Liver (tissue), 9 donors: ENCODE results near the gene ZNF597. TPM values are rescaled to one million over a fixed set of nuclear protein-coding genes. Genes with fewer than 3 reads are reported as not detected.

Source experiments
- DNase-seq: peaks from one replicate; pipeline ENCODE4 v3.0.0-alpha.2; 2017; ENCODE audit warnings: low spot score
- H3K27ac ChIP-seq, 2 donors: one replicate each; pipeline ENCODE4 v1.7.0; 2013; ENCODE audit warnings: inconsistent platforms in 2 of 2, low read length in 2 of 2, control low read depth in 1 of 2, low read depth in 1 of 2, mild to moderate bottlenecking in 1 of 2
- H3K27me3 ChIP-seq, 4 donors: one replicate each; pipeline versions ENCODE4 v1.6.1 to v1.7.0; 2013; ENCODE audit warnings: low read length in 3 of 4, inconsistent platforms in 1 of 4, mild to moderate bottlenecking in 1 of 4, moderate library complexity in 1 of 4; ENCODE audit not compliant: control insufficient read depth in 4 of 4, insufficient read depth in 4 of 4
- H3K36me3 ChIP-seq, 4 donors: one replicate each; pipeline versions ENCODE4 v1.6.1 to v1.7.0; 2013; ENCODE audit warnings: low read length in 3 of 4, mild to moderate bottlenecking in 3 of 4, low read depth in 1 of 4, moderate library complexity in 1 of 4; ENCODE audit not compliant: control insufficient read depth in 4 of 4, insufficient read depth in 3 of 4
- H3K4me1 ChIP-seq, 4 donors: one replicate each; pipeline versions ENCODE4 v1.6.1 to v1.7.0; 2013; ENCODE audit warnings: low read length in 3 of 4, mild to moderate bottlenecking in 3 of 4, moderate library complexity in 1 of 4; ENCODE audit not compliant: control insufficient read depth in 4 of 4, insufficient read depth in 4 of 4
- H3K4me3 ChIP-seq, 3 donors: one replicate each; pipeline versions ENCODE4 v1.6.1 to v1.7.0; 2013; ENCODE audit warnings: low read length in 3 of 3, control low read depth in 1 of 3, low read depth in 1 of 3, mild to moderate bottlenecking in 1 of 3
- H3K9ac ChIP-seq, 2 donors: one replicate each; pipeline ENCODE4 v1.7.0; 2013; ENCODE audit warnings: low read length in 2 of 2, mild to moderate bottlenecking in 2 of 2, moderate library complexity in 2 of 2, control low read depth in 1 of 2, low read depth in 1 of 2
- H3K9me3 ChIP-seq, 4 donors: one replicate each; pipeline versions ENCODE4 v1.6.1 to v1.7.0; 2013; ENCODE audit warnings: low read length in 3 of 4; ENCODE audit not compliant: control insufficient read depth in 4 of 4
- CTCF ChIP-seq: fragments of 150-350 bp; IDR thresholded peaks from 2 replicates; pipeline ENCODE4 v1.5.1; 2017; ENCODE audit warnings: improper control_type of control experiment, low read depth, low read length; ENCODE audit not compliant: missing input control
- EGR1 ChIP-seq, 2 donors: IDR thresholded peaks; 2 replicates each; pipeline ENCODE4 v1.6.1; 2016 to 2018; ENCODE audit warnings: antibody characterized with exemption in 2 of 2, low read depth in 2 of 2
- JUND ChIP-seq, 2 donors: IDR thresholded peaks; 2 replicates each; pipeline ENCODE4 v1.6.1; 2016; ENCODE audit warnings: antibody characterized with exemption in 2 of 2
- NR2F2 ChIP-seq: IDR thresholded peaks from 2 replicates; pipeline ENCODE4 v1.6.1; 2016; ENCODE audit warnings: antibody characterized with exemption
- REST ChIP-seq: IDR thresholded peaks from 2 replicates; pipeline ENCODE4 v1.6.1; 2016; ENCODE audit warnings: antibody characterized with exemption, mild to moderate bottlenecking
- SP1 ChIP-seq: IDR thresholded peaks from 2 replicates; pipeline ENCODE4 v1.6.1; 2018; ENCODE audit warnings: antibody characterized with exemption, mild to moderate bottlenecking
- YY1 ChIP-seq: IDR thresholded peaks from 2 replicates; pipeline ENCODE4 v1.6.1; 2016; ENCODE audit warnings: antibody characterized with exemption, mild to moderate bottlenecking
- WGBS: extraction: QIAGEN DNeasy Blood & Tissue Kit; methylation state at CpG from one replicate; pipeline ENCODE4 v1.1.7; 2013; 5-methylcytosine and 5-hydroxymethylcytosine counted together
- polyA plus RNA-seq, 2 donors: library from polyadenylated mRNA; stranded (reverse) in 1 of 2; unstranded in 1 of 2; fragments of 200-250 nt in 1 of 2; fragments of >200 nt in 1 of 2; fragmentation: Nextera tagmentation in 1 of 2; extraction: Ambion mirVana in 1 of 2; gene quantifications; one replicate each; pipeline versions ENCODE4 v1.2.1 to v1.2.3, GENCODE V29; 2013 to 2015
- total RNA-seq, 2 donors: library from RNA; depleted of rRNA; stranded (reverse); fragments of >200 nt; gene quantifications; one replicate each; pipeline ENCODE4 v1.2.3, GENCODE V29; 2014
- donor health status: healthy.
- donor health status: healthy.
- donor health status: healthy.
- donor health status: healthy.
- donor health status: healthy.

Gene ZNF597
- total and polyA plus RNA-seq, 4 donors = 0.53 to 1.7 (median 0.85) TPM

DNA sequence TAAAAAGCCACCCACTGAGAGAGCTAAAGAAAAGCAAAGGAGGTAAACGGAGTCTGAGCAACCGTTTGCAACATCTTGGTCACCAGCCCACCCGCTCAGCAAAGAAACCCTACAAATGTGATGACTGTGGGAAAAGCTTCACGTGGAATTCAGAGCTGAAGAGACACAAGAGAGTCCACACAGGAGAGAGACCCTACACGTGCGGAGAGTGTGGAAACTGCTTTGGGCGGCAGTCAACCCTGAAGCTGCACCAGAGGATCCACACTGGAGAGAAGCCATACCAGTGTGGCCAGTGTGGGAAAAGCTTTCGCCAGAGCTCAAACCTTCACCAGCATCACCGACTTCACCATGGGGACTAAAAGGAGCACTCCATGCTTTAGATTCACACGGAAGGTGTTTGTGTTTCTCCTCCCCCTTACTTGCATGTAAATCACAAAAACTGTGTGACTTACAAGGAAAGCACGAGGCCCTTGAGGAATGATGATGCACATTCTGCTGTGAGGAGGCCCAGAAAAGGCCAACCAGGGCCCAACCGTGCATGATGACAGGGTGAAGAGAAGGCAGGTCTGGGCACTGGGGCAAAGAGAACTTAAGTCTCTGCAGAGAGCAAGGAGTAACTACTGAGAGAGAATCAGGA is 34.6 kb downstream of the ZNF597 start:
- Histone ChIP-seq H3K9ac (no peak overlapping the region), H3K36me3 (peaks cover 11 to 57% (median 54%) of the 10 kb centered on the region in 4 donors)
- WGBS = 97% methylated on average over 12 of the region's 12 CpGs

DNA sequence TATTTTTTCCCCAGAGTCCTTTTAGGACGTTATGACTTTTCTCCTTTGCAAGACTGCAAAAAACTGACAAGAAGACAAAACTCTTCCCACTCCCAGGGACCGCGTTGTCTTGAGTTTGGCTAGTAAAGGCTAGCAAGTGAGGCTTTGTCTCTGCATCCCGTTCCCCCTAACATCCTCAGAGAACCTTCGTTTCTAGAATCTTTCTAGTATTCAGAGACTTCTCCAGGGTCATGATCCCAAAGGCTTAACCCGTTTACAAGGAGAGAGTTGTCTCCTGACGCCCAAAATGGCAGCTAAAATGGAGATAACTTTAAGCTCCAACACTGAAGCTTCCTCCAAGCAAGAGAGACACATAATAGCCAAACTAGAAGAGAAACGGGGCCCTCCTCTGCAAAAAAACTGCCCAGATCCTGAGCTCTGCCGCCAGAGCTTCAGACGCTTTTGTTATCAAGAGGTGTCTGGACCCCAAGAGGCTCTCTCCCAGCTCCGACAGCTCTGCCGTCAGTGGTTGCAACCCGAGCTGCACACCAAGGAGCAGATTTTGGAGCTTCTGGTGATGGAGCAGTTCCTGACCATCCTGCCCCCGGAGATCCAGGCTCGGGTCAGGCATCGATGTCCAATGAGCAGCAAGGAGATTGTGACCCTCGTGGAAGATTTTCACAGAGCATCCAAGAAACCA is 41.4 kb downstream of the ZNF597 start:
- H3K9ac ChIP-seq = peak overlapping the region; percentile 84 to 88
- H3K4me1 ChIP-seq = peaks cover 2 to 13% (median 8%) of the 10 kb centered on the region in 4 donors
- H3K27ac ChIP-seq = peak overlapping the region; percentile 88 to 94
- peaks cover 11 to 45% (median 42%) of the 10 kb centered on the region in 4 donors for H3K36me3 ChIP-seq
- no peak for DNase-seq
- peaks cover 16 to 40% (median 36%) of the 10 kb centered on the region in 4 donors for H3K9me3 ChIP-seq
- no peak for TF ChIP-seq EGR1 (IDR thresholded peaks at IDR 0.05; ENCODE audit: low read depth in 2 of 2)
- TF ChIP-seq NR2F2 = no peak
- peak overlapping the region; percentile 79 to 95 (median 95) for H3K4me3 ChIP-seq
- WGBS = 47% methylated on average over 17 of the region's 17 CpGs
- no peaks in the 10 kb centered on the region for H3K27me3 ChIP-seq

More for the DNA sequence above, 34.6 kb downstream of the ZNF597 start:
- Histone ChIP-seq H3K27ac (no peak overlapping the region), H3K27me3 (no peaks in the 10 kb centered on the region), H3K4me1 (no peaks in the 10 kb centered on the region), H3K4me3 (peak overlapping the region in 2 of 3 donors; percentile 73 to 78), H3K9me3 (peaks cover 51 to 89% (median 73%) of the 10 kb centered on the region in 4 donors)
- TF ChIP-seq CTCF = no peak
- no peak for TF ChIP-seq YY1
- no peak for TF ChIP-seq SP1
- TF ChIP-seq REST = no peak
- TF ChIP-seq EGR1 (IDR thresholded peaks at IDR 0.05; ENCODE audit: low read depth in 2 of 2) = no peak
- TF ChIP-seq JUND (IDR thresholded peaks at IDR 0.05) = no peak
- DNase-seq = no peak
